Measurements from ENCODE around the gene FER.
"Not testable (repeated sequence)": the region's sequence is repeated elsewhere in the genome, so short reads cannot be mapped to it uniquely, and the experiment has no call there.

DNA sequence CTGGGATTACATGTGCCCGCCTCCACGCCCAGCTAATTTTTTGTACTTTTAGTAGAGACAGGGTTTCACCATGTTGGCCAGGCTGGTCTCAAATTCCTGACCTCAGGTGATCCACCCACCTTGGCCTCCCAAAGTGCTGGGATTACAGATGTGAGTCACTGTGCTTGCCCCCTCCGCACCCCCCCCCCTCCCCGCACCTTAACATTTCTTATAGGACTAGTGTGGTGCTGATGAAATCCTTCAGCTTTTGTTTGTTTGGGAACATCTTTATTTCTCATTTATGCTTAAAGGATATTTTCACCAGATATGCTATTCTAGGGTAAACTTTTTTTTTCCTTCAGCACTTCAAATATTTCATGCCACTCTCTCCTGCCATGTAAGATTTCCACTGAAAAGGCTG is 46.7 kb downstream of the FER start:
- TF ChIP-seq, protein P1, sequence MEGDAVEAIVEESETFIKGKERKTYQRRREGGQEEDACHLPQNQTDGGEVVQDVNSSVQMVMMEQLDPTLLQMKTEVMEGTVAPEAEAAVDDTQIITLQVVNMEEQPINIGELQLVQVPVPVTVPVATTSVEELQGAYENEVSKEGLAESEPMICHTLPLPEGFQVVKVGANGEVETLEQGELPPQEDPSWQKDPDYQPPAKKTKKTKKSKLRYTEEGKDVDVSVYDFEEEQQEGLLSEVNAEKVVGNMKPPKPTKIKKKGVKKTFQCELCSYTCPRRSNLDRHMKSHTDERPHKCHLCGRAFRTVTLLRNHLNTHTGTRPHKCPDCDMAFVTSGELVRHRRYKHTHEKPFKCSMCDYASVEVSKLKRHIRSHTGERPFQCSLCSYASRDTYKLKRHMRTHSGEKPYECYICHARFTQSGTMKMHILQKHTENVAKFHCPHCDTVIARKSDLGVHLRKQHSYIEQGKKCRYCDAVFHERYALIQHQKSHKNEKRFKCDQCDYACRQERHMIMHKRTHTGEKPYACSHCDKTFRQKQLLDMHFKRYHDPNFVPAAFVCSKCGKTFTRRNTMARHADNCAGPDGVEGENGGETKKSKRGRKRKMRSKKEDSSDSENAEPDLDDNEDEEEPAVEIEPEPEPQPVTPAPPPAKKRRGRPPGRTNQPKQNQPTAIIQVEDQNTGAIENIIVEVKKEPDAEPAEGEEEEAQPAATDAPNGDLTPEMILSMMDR (conservative IDR thresholded peaks at IDR 0.05; ENCODE audit: low read length): not testable (repeated sequence)
- not testable (repeated sequence) for TF ChIP-seq EZH2phosphoT487 (IDR thresholded peaks at IDR 0.05; ENCODE audit: borderline replicate concordance, low read depth, low read length)

Data from OCI-LY7 (cell line).